ENCODE results near the gene LMNB1.

Gene LMNB1

GRCh38 chr5:126846344-126846743 is 69.4 kb downstream of the LMNB1 start:
- Histone ChIP-seq H3K27ac (no peak overlapping the region), H2AFZ (ENCODE audit: low read depth) (no peak overlapping the region), H3K4me1 (ENCODE audit: low read depth, poor library complexity, severe bottlenecking) (no peaks in the 10 kb centered on the region), H3K9ac (no peak overlapping the region), H4K20me1 (ENCODE audit: insufficient read depth) (no peaks in the 10 kb centered on the region), H3K36me3 (ENCODE audit: insufficient read depth) (no peaks in the 10 kb centered on the region), H3K4me3 (IDR thresholded peaks at IDR 0.05; ENCODE audit: insufficient read depth, low read depth, low read length) (no peak overlapping the region), H3K27me3 (ENCODE audit: insufficient read depth, low read depth) (no peaks in the 10 kb centered on the region), H3K79me2 (ENCODE audit: insufficient read depth, low read depth) (no peaks in the 10 kb centered on the region), H3K4me2 (no peak overlapping the region)
- TF ChIP-seq CTCF (conservative IDR thresholded peaks at IDR 0.05; ENCODE audit: low read depth, low read length) = no peak

GRCh38 chr5:126846744-126847455 is 70.0 kb downstream of the LMNB1 start:
- Histone ChIP-seq H3K27ac (no peak overlapping the region), H3K27me3 (ENCODE audit: insufficient read depth, low read depth) (no peaks in the 10 kb centered on the region), H3K4me2 (no peak overlapping the region), H3K9ac (no peak overlapping the region), H3K79me2 (ENCODE audit: insufficient read depth, low read depth) (no peaks in the 10 kb centered on the region), H3K4me1 (ENCODE audit: low read depth, poor library complexity, severe bottlenecking) (no peaks in the 10 kb centered on the region), H2AFZ (ENCODE audit: low read depth) (no peak overlapping the region), H3K36me3 (ENCODE audit: insufficient read depth) (no peaks in the 10 kb centered on the region), H3K4me3 (IDR thresholded peaks at IDR 0.05; ENCODE audit: insufficient read depth, low read depth, low read length) (no peak overlapping the region), H4K20me1 (ENCODE audit: insufficient read depth) (no peaks in the 10 kb centered on the region)
- no peak for TF ChIP-seq CTCF (conservative IDR thresholded peaks at IDR 0.05; ENCODE audit: low read depth, low read length)

GRCh38 chr5:126847456-126847820 is 70.5 kb downstream of the LMNB1 start:
- no peak overlapping the region for H3K27ac ChIP-seq
- H4K20me1 ChIP-seq (ENCODE audit: insufficient read depth) = no peaks in the 10 kb centered on the region
- no peaks in the 10 kb centered on the region for H3K36me3 ChIP-seq (ENCODE audit: insufficient read depth)
- H3K9ac ChIP-seq = no peak overlapping the region
- H3K4me1 ChIP-seq (ENCODE audit: low read depth, poor library complexity, severe bottlenecking) = no peaks in the 10 kb centered on the region
- no peaks in the 10 kb centered on the region for H3K27me3 ChIP-seq (ENCODE audit: insufficient read depth, low read depth)
- no peak overlapping the region for H3K4me3 ChIP-seq (IDR thresholded peaks at IDR 0.05; ENCODE audit: insufficient read depth, low read depth, low read length)
- TF ChIP-seq CTCF (conservative IDR thresholded peaks at IDR 0.05; ENCODE audit: low read depth, low read length) = no peak
- H3K79me2 ChIP-seq (ENCODE audit: insufficient read depth, low read depth) = no peaks in the 10 kb centered on the region
- H3K4me2 ChIP-seq = no peak overlapping the region
- H2AFZ ChIP-seq (ENCODE audit: low read depth) = no peak overlapping the region

- Histone ChIP-seq H3K4me1 (ENCODE audit: low read depth, poor library complexity, severe bottlenecking) (no peaks in the 10 kb centered on the region), H3K27ac (no peak overlapping the region), H2AFZ (ENCODE audit: low read depth) (no peak overlapping the region)
These were observed 70.9 kb downstream of the LMNB1 start for GRCh38 chr5:126847826-126848251.

More at GRCh38 chr5:126847826-126848251, 70.9 kb downstream of the LMNB1 start:
- TF ChIP-seq CTCF (conservative IDR thresholded peaks at IDR 0.05; ENCODE audit: low read depth, low read length) = no peak
- no peaks in the 10 kb centered on the region for H3K27me3 ChIP-seq (ENCODE audit: insufficient read depth, low read depth)
- no peak overlapping the region for H3K9ac ChIP-seq
- H3K36me3 ChIP-seq (ENCODE audit: insufficient read depth) = no peaks in the 10 kb centered on the region
- H4K20me1 ChIP-seq (ENCODE audit: insufficient read depth) = no peaks in the 10 kb centered on the region
- no peak overlapping the region for H3K4me3 ChIP-seq (IDR thresholded peaks at IDR 0.05; ENCODE audit: insufficient read depth, low read depth, low read length)
- no peak overlapping the region for H3K4me2 ChIP-seq
- H3K79me2 ChIP-seq (ENCODE audit: insufficient read depth, low read depth) = no peaks in the 10 kb centered on the region
